ENCODE data around the gene PRDM10.
"Not testable (repeated sequence)": the region's sequence is repeated elsewhere in the genome, so short reads cannot be mapped to it uniquely, and the experiment has no call there.

The PRDM10 gene

DNA sequence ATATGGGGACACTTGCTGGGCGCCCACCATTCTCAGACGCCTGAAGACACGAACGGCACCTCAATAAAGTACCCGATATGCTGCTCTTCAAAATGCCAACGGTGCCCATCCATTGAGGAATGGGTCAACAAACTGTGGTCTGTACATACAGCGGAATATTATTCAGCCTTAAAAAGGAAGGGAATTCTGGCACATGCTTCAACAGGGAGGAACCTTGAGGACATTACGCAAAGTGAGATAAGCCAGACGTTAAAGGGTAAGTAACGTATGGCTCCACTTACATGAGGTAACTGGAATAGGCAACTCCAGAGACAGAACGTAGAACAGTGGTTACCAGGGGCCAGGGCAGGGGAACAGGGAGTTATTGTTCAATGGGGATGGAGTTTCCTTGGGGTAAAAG is 28.0 kb downstream of the PRDM10 start:
- no peak for DNase-seq

- no peak for DNase-seq
Measured at GRCh38 chr11:129974237-129974636, 28.4 kb downstream of the PRDM10 start.

- DNase-seq = no peak
Measured at GRCh38 chr11:129973809-129974208, 28.8 kb downstream of the PRDM10 start.

DNA sequence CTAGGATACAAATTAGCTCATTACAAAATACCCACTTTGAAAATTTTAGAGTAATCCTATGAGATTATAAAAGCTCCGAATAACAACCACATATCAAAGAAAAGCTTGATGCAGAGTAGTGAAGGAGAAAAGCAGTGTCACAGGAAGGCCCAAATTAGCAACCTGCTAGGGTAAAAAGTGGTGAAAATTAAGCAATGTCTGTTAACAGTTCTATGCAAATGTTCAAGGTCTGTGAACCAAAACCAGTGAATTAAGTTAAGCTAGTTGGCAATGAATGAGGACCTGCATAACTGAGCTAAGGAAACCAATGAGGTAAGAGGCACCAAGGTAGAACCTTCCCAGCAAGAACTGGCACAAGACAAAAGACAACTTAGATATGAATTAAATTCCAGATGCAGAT is 29.6 kb downstream of the PRDM10 start:
- no peak for DNase-seq

GRCh38 chr11:129972611-129973010 is 30.0 kb downstream of the PRDM10 start:
- DNase-seq = no peak

GRCh38 chr11:129971856-129972255 is 30.8 kb downstream of the PRDM10 start:
- not testable (repeated sequence) for DNase-seq

DNA sequence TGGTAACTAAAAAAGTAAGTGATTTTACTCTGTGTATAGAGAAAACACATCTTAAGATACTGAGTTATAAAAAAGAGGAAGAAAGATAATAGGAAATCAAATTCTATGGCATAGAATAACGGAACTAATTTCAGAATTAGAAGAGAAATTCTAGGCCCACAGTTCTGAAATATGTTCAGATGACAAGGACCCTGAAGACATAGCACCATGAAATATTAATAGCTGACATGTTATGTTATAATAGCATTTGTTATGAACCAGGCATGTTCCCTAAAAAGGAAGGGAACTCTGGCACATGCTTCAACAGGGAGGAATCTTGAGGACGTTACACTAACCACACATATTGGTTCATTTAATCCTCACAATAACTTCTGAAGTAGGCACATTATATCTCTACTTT is 32.7 kb downstream of the PRDM10 start:
- DNase-seq = no peak

DNA sequence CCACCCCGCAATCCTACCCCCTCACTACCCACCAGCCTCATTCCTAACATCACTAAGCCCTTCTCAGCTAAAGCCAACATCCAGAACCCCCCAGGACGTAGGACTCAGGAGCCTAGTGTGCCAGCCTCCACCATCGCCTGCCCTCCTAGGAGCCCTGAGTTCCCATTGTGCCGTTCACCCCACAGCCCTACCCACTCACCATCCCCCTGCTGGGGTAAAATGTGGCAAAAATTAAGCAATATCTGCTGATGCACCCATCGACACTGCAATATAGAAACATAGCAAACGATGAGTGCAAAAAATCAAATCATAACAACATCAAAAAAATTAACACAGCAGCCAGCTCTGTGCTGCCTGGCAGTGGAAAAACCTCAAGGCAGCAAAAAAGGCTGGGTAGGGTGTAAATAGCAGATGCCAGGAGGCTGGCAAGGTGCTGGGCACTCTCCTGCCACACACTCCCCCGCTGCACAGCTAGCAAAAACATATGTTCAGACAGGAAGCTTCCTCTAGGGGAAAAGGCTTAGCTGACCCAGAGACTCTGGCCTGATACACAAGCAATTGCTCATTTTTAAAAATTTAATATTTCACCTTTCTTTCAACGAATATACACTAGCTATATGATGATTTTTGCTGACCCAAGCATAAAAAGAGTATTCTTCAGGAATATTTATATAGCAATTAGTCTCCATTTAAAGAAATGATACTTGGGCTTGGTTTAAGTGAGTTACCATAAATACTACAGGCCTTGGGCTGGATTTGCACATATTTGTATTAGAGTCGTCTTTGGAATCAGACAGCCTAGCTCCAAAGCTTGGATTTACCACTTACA is 33.8 kb downstream of the PRDM10 start:
- DNase-seq = no peak

- DNase-seq = no peak
Measured at GRCh38 chr11:129967996-129968395, 34.6 kb downstream of the PRDM10 start.

DNA sequence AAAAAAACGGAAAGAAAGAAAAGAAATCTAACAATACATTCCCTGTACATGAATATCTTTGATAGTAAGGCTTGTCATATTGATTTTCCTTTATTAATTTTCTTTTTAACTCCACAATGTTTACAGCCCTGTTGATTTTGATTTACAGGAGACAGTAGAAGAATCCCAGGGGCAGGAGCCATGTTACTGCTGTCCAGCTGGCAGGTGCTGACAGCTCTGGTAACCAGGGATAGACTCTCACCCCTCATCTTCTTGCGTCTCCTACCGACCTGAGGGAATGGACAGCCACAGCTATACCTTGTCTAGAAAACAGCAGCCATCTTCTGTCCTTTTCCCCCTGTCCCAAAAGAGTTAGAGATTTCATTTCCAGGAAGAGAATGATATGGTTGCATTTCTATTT is 37.4 kb downstream of the PRDM10 start:
- no peak for DNase-seq

GRCh38 chr11:129960216-129961214 is 42.1 kb downstream of the PRDM10 start:
- DNase-seq = no peak

GRCh38 chr11:129959687-129960086 is 42.9 kb downstream of the PRDM10 start:
- DNase-seq = no peak

- DNase-seq = no peak
Measured at GRCh38 chr11:129955282-129955681, 47.4 kb downstream of the PRDM10 start.

DNA sequence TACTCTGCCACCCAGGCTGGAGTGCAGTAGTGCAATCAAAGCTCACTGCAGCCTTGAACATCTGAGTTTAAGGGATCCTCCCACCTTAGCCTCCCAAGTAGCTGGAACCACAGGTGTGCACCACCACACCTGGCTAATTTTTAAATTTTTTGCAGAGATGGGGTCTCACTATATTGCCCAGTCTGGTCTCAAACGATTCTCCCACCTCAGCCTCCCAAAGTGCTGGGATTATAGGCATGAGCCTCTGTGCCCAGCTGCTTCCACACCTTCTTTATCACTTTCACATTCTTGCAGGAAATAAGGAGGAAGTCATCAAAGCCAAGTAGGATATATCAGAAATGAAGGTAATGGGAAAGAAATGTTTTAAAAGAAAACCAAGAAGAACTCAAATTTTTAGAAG is 47.9 kb downstream of the PRDM10 start:
- DNase-seq = not testable (repeated sequence)

- no peak for DNase-seq
Measured at GRCh38 chr11:129951866-129952262, 50.8 kb downstream of the PRDM10 start.

DNA sequence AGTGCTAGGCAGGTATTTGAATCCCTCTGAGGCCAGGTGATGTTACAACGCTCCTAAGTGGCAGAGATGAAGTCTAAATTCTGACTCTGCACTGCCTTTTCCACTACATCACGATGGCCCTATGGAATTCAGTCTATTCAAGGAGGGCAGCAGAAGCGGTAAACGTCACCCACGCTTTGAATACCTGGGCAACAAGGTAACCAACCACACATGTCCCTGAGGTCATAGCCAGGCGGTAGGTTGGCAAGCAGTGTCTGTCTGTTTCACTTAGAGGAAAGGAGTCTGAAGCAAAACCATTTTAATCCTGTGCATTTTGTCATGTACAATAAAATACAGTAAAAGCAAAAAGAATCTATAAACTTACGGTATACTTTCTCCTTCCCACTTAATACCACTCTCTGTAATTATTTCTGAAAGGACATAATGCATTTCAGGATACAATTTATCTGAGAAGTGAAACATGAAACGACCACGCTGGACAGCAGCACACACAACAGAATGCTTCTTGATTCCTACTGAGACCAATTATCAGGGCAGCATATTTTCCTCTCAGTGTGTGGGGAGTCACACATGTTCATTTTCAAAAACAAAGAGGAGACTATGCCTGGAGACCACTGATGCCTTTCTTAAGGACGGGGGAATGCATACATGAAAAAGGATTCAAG is 51.3 kb downstream of the PRDM10 start:
- no peak for DNase-seq

- DNase-seq = no peak
Measured at GRCh38 chr11:129950101-129951091, 52.2 kb downstream of the PRDM10 start.

DNA sequence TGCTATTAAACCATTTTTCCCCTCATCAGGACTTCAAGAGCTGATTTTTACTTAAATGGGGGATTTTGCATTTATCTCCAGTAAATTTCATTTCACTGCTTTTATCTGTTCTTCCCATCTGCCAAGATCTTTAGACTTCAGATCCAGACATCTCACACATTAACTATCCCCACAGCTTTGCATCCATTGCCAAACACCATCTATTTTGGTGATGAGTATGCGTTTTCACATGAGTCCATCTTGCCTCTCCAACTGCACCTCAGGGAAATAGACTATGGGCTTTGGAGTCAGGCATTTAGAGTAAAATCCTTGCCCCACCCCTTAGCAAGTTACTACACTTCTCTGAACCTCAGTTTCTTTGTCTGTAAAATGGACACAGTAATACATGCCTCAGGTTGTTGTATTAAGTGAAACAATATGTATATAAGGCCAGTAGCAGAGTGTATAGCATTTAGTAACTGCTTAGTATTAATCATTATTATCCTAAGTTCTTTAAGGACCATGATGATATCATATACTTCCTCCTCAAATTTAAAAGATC is 53.6 kb downstream of the PRDM10 start:
- DNase-seq = no peak

GRCh38 chr11:129947474-129947873 is 55.2 kb downstream of the PRDM10 start:
- DNase-seq = no peak

- DNase-seq = no peak
Measured at GRCh38 chr11:129946965-129947364, 55.7 kb downstream of the PRDM10 start.

DNA sequence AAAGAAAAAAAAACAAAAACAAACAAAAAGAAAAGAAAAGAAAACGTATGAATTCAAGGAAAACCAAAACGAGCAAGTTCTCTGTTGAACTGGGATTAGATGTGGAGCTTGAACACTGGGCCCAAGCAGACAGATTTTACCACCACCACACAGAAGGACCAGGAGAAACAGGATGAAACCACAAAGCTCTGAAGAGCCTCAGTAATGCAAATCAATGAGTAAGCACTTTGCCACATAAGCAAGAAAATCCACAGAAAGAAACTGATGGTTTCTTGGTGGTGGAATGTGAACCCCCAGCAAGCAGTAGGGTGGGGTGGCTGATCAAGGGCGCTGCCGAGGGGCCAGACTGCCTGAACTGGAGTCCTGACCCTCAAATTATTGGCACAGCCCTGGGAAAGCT is 56.4 kb downstream of the PRDM10 start:
- DNase-seq = no peak

DNA sequence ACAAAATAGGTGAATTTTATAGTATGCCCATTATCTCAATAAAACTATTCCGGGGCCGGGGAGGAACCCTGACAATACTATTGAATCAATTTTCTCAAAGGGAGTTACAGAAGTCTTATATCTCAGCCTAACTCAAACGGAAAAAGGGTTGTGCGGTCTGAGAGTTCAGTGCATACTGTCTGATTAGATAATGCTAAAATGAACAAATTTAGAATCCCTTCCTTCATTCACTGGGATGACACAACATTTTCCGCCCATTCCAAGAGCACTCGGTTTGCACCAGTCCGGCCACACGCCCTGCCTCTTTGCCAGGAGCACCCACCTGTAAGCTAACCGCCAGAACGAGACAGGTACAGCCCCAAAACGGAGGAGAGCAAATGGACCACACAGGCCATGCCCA is 57.3 kb downstream of the PRDM10 start:
- no peak for DNase-seq

Measured in CD4-positive, alpha-beta T cell treated with Interleukin-6 for 4 hours (primary cell).